K562 (cell line): Measurements from ENCODE around the gene DAGLA. TPM values are rescaled to one million over a fixed set of nuclear protein-coding genes. Genes with fewer than 3 reads are reported as not detected.

Experiments
- GATAD2A ChIP-seq: fragments of 450-650 bp; IDR thresholded peaks from 2 replicates; pipeline ENCODE4 v1.6.1; 2017
- KLF6 ChIP-seq: fragments of 250-450 bp; sonication (Bioruptor Pico); IDR thresholded peaks from 2 replicates; pipeline ENCODE4 v1.4.0; 2020; ENCODE audit warnings: mild to moderate bottlenecking, moderate library complexity, borderline replicate concordance
- MLX ChIP-seq, 2 experiments: fragments of 450-650 bp in 1 of 2; sonication (generic) in 1 of 2; formaldehyde crosslinking; conservative IDR thresholded peaks; 2 replicates each; pipeline versions ENCODE4 v1.4.0 to v1.8.1; 2020 to 2022; ENCODE audit warnings: mild to moderate bottlenecking in 1 of 2, missing genetic modification reagents in 1 of 2
- RBBP5 ChIP-seq: fragments of 200-600 bp; sonication (generic); IDR thresholded peaks from 2 replicates; pipeline ENCODE4 v1.6.1; 2012; ENCODE audit warnings: borderline replicate concordance, mild to moderate bottlenecking, low read length, control low read depth, inconsistent platforms; ENCODE audit not compliant: insufficient read depth, poor library complexity, severe bottlenecking
- ZBTB40 ChIP-seq, 2 experiments: fragments of 450-650 bp in 1 of 2; sonication (generic) in 1 of 2; formaldehyde crosslinking in 1 of 2; IDR thresholded peaks; 2 replicates each; pipeline versions ENCODE4 v1.7.1 to v1.9.0; 2016 to 2022; ENCODE audit warnings: inconsistent platforms in 1 of 2, mild to moderate bottlenecking in 1 of 2, missing genetic modification reagents in 1 of 2
- ZNF165 ChIP-seq: fragments of 250-450 bp; sonication (Bioruptor Pico); IDR thresholded peaks from 2 replicates; pipeline ENCODE4 v1.4.0; 2020; ENCODE audit warnings: borderline replicate concordance
- ZNF583 ChIP-seq: fragments of 250-450 bp; sonication (Bioruptor Pico); IDR thresholded peaks from 2 replicates; pipeline ENCODE4 v1.4.0; 2020
- ZNF592 ChIP-seq: fragments of 450-650 bp; IDR thresholded peaks from 2 replicates; pipeline ENCODE4 v1.6.1; 2017; ENCODE audit warnings: antibody characterized with exemption, mild to moderate bottlenecking
- ZNF75A ChIP-seq: fragments of 450-650 bp; formaldehyde crosslinking; IDR thresholded peaks from 2 replicates; pipeline ENCODE4 v1.4.0; 2020; ENCODE audit warnings: mild to moderate bottlenecking
- polyA plus RNA-seq, 8 experiments: library from polyadenylated mRNA; depleted of rRNA in 4 of 8; stranded (reverse) in 5 of 8; unstranded in 3 of 8; fragments of >200 nt; fragmentation: Nextera tagmentation in 2 of 8; fragmentation: Illumina TruSeq in 1 of 8; extraction: Ambion mirVana in 2 of 8; extraction: Trizol in 1 of 8; gene quantifications; 2 replicates each; pipeline versions ENCODE4 v1.2.1 to v1.2.3, GENCODE V29; 2011 to 2014; ENCODE audit warnings: inconsistent platforms in 1 of 8, missing spikeins in 1 of 8
- total RNA-seq, 7 experiments: library from RNA; depleted of rRNA in 6 of 7; stranded (reverse); fragments of >200 nt in 6 of 7; fragmentation: Illumina TruSeq in 2 of 7; extraction: Trizol in 2 of 7; gene quantifications; 2 replicates each; pipeline versions ENCODE4 v1.2.1 to v1.2.3, GENCODE V29; 2011 to 2021; ENCODE audit warnings: low replicate concordance in 1 of 7

DAGLA gene
- total and polyA plus RNA-seq, 9 of the 15 experiments (the other 6 are each of a cell fraction or from before 2014, with no cell fraction given), result 0.03 to 0.16 (median 0.04) TPM; not detected in 4

GRCh38 chr11:61792310-61793082 lies 112.3 kb downstream of the DAGLA start, which contains the start of the genes FEN1 and TMEM258 (continued):
- TF ChIP-seq ZNF75A (CRISPR knock-in tag), result no peak
- TF ChIP-seq ZNF165 (CRISPR knock-in tag), result 0 out of 2 replicates have a peak, but pooled peaks have one; percentile 27
- 0 out of 2 replicates have a peak, but pooled peaks have one; percentile 37 for TF ChIP-seq KLF6 (CRISPR knock-in tag)
- peak; percentile 79 for TF ChIP-seq RBBP5
- peak; percentile 62; the same call in 1 of the 2 replicates for TF ChIP-seq ZNF583 (CRISPR knock-in tag)
- TF ChIP-seq MLX (CRISPR knock-in tag; conservative IDR thresholded peaks at IDR 0.05), result no peak; a peak in 1 of 4 replicates
- TF ChIP-seq GATAD2A, result no peak
- peak; percentile 82; the same call in 1 of the 2 replicates for TF ChIP-seq ZNF592
- TF ChIP-seq ZBTB40 (IDR thresholded peaks at IDR 0.05), result peak; percentile 99
- no peak for TF ChIP-seq ZBTB40 (CRISPR knock-in tag; IDR thresholded peaks at IDR 0.05)
